K562 (cell line): ENCODE measurements around the gene FBXO11. TPM values are rescaled to one million over a fixed set of nuclear protein-coding genes. Genes with fewer than 3 reads are reported as not detected.

Source experiments
- ARID2 ChIP-seq: fragments of 450-650 bp; IDR thresholded peaks from 2 replicates; pipeline ENCODE4 v1.6.1; 2017; ENCODE audit warnings: antibody characterized with exemption, mild to moderate bottlenecking
- MAZ ChIP-seq, 2 experiments: fragments of 450-650 bp in 1 of 2; sonication (generic) in 1 of 2; formaldehyde crosslinking; IDR thresholded peaks in 1 of 2; conservative IDR thresholded peaks in 1 of 2; 2 replicates each; pipeline versions ENCODE4 v1.4.0 to v1.5.0; 2020; ENCODE audit warnings: mild to moderate bottlenecking in 1 of 2, missing genetic modification reagents in 1 of 2
- MED1 ChIP-seq: sonication (generic); formaldehyde crosslinking; IDR thresholded peaks from 2 replicates; pipeline ENCODE4 v1.8.1; 2023; ENCODE audit warnings: missing genetic modification reagents, borderline replicate concordance
- PHF20 ChIP-seq: fragments of 450-650 bp; IDR thresholded peaks from 2 replicates; pipeline ENCODE4 v1.6.1; 2018; ENCODE audit not compliant: partially characterized antibody
- SMARCB1 ChIP-seq: IDR thresholded peaks from 2 replicates; pipeline ENCODE4 v1.6.1; 2011; ENCODE audit warnings: improper control_type of control experiment, low read depth; ENCODE audit not compliant: insufficient read length
- SOX6 ChIP-seq: fragments of 450-650 bp; IDR thresholded peaks from 2 replicates; pipeline ENCODE4 v1.6.1; 2014; ENCODE audit warnings: mild to moderate bottlenecking
- ZNF165 ChIP-seq: fragments of 250-450 bp; sonication (Bioruptor Pico); IDR thresholded peaks from 2 replicates; pipeline ENCODE4 v1.4.0; 2020; ENCODE audit warnings: borderline replicate concordance
- ZNF347 ChIP-seq: fragments of 450-650 bp; formaldehyde crosslinking; IDR thresholded peaks from 2 replicates; pipeline ENCODE4 v1.4.0; 2020; ENCODE audit warnings: low read depth, mild to moderate bottlenecking, moderate library complexity
- ZNF76 ChIP-seq: fragments of 250-450 bp; sonication (Bioruptor Pico); IDR thresholded peaks from 2 replicates; pipeline ENCODE4 v1.4.0; 2020; ENCODE audit warnings: mild to moderate bottlenecking, moderate library complexity, borderline replicate concordance
- polyA plus RNA-seq, 8 experiments: library from polyadenylated mRNA; depleted of rRNA in 4 of 8; stranded (reverse) in 5 of 8; unstranded in 3 of 8; fragments of >200 nt; fragmentation: Nextera tagmentation in 2 of 8; fragmentation: Illumina TruSeq in 1 of 8; extraction: Ambion mirVana in 2 of 8; extraction: Trizol in 1 of 8; gene quantifications; 2 replicates each; pipeline versions ENCODE4 v1.2.1 to v1.2.3, GENCODE V29; 2011 to 2014; ENCODE audit warnings: inconsistent platforms in 1 of 8, missing spikeins in 1 of 8
- total RNA-seq, 7 experiments: library from RNA; depleted of rRNA in 6 of 7; stranded (reverse); fragments of >200 nt in 6 of 7; fragmentation: Illumina TruSeq in 2 of 7; extraction: Trizol in 2 of 7; gene quantifications; 2 replicates each; pipeline versions ENCODE4 v1.2.1 to v1.2.3, GENCODE V29; 2011 to 2021; ENCODE audit warnings: low replicate concordance in 1 of 7
- TF ChIP-seq, protein P1 (sequence below), 2 experiments: fragments of 450-650 bp in 1 of 2; sonication (generic) in 1 of 2; formaldehyde crosslinking in 1 of 2; IDR thresholded peaks; 2 replicates each; pipeline versions ENCODE4 v1.7.1 to v1.9.0; 2016 to 2022; ENCODE audit warnings: inconsistent platforms in 1 of 2, mild to moderate bottlenecking in 1 of 2, missing genetic modification reagents in 1 of 2
- TF ChIP-seq, protein P2 (sequence below): fragments of 250-450 bp; sonication (Bioruptor Pico); IDR thresholded peaks from 2 replicates; pipeline ENCODE4 v1.4.0; 2020
- TF ChIP-seq, protein P3 (sequence below), 3 experiments: fragments of 200-800 bp in 1 of 3; sonication (Bioruptor generic) in 1 of 3; sonication (generic) in 1 of 3; formaldehyde crosslinking in 1 of 3; IDR thresholded peaks; 2 replicates each; pipeline versions ENCODE4 v1.6.1 to v1.8.0; 2016 to 2022; ENCODE audit warnings: mild to moderate bottlenecking in 2 of 3, missing compliant biosample characterization in 2 of 3, missing genetic modification characterization in 2 of 3, missing genetic modification reagents in 1 of 3
- TF ChIP-seq, protein P4 (sequence below): sonication (generic); formaldehyde crosslinking; IDR thresholded peaks from 2 replicates; pipeline ENCODE4 v1.8.0; 2022; ENCODE audit warnings: missing genetic modification reagents, mild to moderate bottlenecking, moderate library complexity, borderline replicate concordance

The FBXO11 gene
- total and polyA plus RNA-seq, 9 of the 15 experiments (the other 6 are each of a cell fraction or from before 2014, with no cell fraction given) = 8.8 to 44.5 (median 24.1) TPM

DNA sequence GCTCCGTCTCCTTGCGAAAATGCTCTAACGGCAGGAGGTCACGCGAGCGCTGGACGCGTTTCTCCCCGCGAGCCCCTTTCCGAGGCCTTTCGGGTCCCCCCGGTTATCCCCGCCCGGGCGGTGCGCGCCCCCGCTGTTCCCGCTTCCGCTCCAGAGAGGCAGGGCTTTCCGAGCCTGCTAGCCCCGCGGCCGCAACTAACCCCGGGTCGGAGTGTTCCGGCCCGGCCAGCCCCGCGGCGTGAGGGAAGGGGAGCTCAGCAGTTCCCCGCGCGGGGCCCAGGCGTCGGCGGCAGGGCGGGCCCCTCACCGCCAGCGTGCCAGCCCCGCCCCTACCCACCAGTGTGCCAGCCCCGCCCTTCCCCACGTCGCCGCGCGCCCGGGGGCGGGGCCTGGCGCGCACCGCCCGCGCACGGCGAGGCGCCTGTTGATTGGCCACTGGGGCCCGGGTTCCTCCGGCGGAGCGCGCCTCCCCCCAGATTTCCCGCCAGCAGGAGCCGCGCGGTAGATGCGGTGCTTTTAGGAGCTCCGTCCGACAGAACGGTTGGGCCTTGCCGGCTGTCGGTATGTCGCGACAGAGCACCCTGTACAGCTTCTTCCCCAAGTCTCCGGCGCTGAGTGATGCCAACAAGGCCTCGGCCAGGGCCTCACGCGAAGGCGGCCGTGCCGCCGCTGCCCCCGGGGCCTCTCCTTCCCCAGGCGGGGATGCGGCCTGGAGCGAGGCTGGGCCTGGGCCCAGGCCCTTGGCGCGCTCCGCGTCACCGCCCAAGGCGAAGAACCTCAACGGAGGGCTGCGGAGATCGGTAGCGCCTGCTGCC lies 123.4 kb downstream of the FBXO11 start, which contains the start of gene MSH6 (continued):
- TF ChIP-seq, protein P1, sequence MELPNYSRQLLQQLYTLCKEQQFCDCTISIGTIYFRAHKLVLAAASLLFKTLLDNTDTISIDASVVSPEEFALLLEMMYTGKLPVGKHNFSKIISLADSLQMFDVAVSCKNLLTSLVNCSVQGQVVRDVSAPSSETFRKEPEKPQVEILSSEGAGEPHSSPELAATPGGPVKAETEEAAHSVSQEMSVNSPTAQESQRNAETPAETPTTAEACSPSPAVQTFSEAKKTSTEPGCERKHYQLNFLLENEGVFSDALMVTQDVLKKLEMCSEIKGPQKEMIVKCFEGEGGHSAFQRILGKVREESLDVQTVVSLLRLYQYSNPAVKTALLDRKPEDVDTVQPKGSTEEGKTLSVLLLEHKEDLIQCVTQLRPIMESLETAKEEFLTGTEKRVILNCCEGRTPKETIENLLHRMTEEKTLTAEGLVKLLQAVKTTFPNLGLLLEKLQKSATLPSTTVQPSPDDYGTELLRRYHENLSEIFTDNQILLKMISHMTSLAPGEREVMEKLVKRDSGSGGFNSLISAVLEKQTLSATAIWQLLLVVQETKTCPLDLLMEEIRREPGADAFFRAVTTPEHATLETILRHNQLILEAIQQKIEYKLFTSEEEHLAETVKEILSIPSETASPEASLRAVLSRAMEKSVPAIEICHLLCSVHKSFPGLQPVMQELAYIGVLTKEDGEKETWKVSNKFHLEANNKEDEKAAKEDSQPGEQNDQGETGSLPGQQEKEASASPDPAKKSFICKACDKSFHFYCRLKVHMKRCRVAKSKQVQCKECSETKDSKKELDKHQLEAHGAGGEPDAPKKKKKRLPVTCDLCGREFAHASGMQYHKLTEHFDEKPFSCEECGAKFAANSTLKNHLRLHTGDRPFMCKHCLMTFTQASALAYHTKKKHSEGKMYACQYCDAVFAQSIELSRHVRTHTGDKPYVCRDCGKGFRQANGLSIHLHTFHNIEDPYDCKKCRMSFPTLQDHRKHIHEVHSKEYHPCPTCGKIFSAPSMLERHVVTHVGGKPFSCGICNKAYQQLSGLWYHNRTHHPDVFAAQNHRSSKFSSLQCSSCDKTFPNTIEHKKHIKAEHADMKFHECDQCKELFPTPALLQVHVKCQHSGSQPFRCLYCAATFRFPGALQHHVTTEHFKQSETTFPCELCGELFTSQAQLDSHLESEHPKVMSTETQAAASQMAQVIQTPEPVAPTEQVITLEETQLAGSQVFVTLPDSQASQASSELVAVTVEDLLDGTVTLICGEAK (IDR thresholded peaks at IDR 0.05) = peak; percentile 69
- TF ChIP-seq, protein P1 (CRISPR knock-in tag; IDR thresholded peaks at IDR 0.05) = 0 out of 2 replicates have a peak, but pooled peaks have one; percentile 20
- TF ChIP-seq ZNF165 (CRISPR knock-in tag) (peak; percentile 53; the same call in 1 of the 2 replicates), MED1 (CRISPR knock-in tag) (no peak), ZNF76 (CRISPR knock-in tag) (no peak), SOX6 (no peak), MAZ (CRISPR knock-in tag; conservative IDR thresholded peaks at IDR 0.05 in 1 of 2, IDR thresholded peaks at IDR 0.05 in 1 of 2) (peak; percentile 70 to 90), SMARCB1 (no peak), ZNF347 (CRISPR knock-in tag) (no peak), PHF20 (peak; percentile 48), ARID2 (0 out of 2 replicates have a peak, but pooled peaks have one; percentile 22)
- TF ChIP-seq, protein P2, sequence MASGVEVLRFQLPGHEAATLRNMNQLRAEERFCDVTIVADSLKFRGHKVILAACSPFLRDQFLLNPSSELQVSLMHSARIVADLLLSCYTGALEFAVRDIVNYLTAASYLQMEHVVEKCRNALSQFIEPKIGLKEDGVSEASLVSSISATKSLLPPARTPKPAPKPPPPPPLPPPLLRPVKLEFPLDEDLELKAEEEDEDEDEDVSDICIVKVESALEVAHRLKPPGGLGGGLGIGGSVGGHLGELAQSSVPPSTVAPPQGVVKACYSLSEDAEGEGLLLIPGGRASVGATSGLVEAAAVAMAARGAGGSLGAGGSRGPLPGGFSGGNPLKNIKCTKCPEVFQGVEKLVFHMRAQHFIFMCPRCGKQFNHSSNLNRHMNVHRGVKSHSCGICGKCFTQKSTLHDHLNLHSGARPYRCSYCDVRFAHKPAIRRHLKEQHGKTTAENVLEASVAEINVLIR (CRISPR knock-in tag) = no peak; the same call in 1 of the 2 replicates
- TF ChIP-seq, protein P3, sequence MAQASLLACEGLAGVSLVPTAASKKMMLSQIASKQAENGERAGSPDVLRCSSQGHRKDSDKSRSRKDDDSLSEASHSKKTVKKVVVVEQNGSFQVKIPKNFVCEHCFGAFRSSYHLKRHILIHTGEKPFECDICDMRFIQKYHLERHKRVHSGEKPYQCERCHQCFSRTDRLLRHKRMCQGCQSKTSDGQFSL (CRISPR knock-in tag; IDR thresholded peaks at IDR 0.05) = peak; percentile 94
- TF ChIP-seq, protein P3 (tag; IDR thresholded peaks at IDR 0.05) = no peak
- TF ChIP-seq, protein P4, sequence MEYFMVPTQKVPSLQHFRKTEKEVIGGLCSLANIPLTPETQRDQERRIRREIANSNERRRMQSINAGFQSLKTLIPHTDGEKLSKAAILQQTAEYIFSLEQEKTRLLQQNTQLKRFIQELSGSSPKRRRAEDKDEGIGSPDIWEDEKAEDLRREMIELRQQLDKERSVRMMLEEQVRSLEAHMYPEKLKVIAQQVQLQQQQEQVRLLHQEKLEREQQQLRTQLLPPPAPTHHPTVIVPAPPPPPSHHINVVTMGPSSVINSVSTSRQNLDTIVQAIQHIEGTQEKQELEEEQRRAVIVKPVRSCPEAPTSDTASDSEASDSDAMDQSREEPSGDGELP (CRISPR knock-in tag) = peak; percentile 59; the same call in 1 of the 2 replicates
